ENCODE data around the gene PTPRU. TPM values are rescaled to one million over a fixed set of nuclear protein-coding genes. Genes with fewer than 3 reads are reported as not detected.
A peak's percentile ranks its signal among the peaks of the same experiment; 100 is the strongest.

PTPRU gene
- total RNA-seq, 2 experiments from 2014 or later: 0.56 to 0.74 TPM

GRCh38 chr1:29195881-29196291 is 40.4 kb upstream of the PTPRU start:
- Mint-ChIP-seq H3K27ac (no peak overlapping the region), H3K36me3 (ENCODE audit: low read depth) (peaks cover 23% of the 10 kb centered on the region), H3K4me3 (no peak overlapping the region), H3K4me1 (ENCODE audit: low read depth) (no peaks in the 10 kb centered on the region), H3K9me3 (no peaks in the 10 kb centered on the region), H3K27me3 (no peaks in the 10 kb centered on the region)
- intact Hi-C loops (cut with micrococcal nuclease): no loop called here
- ATAC-seq: no peak
- ChIA-PET CTCF (interaction anchor here (1.2 to 1.4 kb wide), 3 partner anchors 41 to 319 kb away, joined by 3 to 5 read pairs (median 4); no protein-coding TSS in a partner anchor), POLR2A (interaction anchor here (0.5 to 2.5 kb wide), 5 partner anchors 14 to 420 kb away, joined by 3 to 13 read pairs (median 3); partner anchors contain the start of gene SRSF4)
- no peak for DNase-seq
- TF ChIP-seq, protein P1, sequence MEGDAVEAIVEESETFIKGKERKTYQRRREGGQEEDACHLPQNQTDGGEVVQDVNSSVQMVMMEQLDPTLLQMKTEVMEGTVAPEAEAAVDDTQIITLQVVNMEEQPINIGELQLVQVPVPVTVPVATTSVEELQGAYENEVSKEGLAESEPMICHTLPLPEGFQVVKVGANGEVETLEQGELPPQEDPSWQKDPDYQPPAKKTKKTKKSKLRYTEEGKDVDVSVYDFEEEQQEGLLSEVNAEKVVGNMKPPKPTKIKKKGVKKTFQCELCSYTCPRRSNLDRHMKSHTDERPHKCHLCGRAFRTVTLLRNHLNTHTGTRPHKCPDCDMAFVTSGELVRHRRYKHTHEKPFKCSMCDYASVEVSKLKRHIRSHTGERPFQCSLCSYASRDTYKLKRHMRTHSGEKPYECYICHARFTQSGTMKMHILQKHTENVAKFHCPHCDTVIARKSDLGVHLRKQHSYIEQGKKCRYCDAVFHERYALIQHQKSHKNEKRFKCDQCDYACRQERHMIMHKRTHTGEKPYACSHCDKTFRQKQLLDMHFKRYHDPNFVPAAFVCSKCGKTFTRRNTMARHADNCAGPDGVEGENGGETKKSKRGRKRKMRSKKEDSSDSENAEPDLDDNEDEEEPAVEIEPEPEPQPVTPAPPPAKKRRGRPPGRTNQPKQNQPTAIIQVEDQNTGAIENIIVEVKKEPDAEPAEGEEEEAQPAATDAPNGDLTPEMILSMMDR (IDR thresholded peaks at IDR 0.05): no peak

GRCh38 chr1:29196863-29197589 is 39.3 kb upstream of the PTPRU start:
- Mint-ChIP-seq H3K4me3 (no peak overlapping the region), H3K27me3 (no peaks in the 10 kb centered on the region), H3K36me3 (ENCODE audit: low read depth) (peaks cover 33% of the 10 kb centered on the region), H3K27ac (no peak overlapping the region), H3K4me1 (ENCODE audit: low read depth) (peaks cover 8% of the 10 kb centered on the region), H3K9me3 (no peaks in the 10 kb centered on the region)
- CTCF ChIA-PET: interaction anchor here (0.6 to 5.9 kb wide), 14 partner anchors 9 to 412 kb away, joined by 3 to 63 read pairs (median 4); partner anchors contain the start of gene SRSF4
- TF ChIP-seq, protein P1 (IDR thresholded peaks at IDR 0.05): no peak
- intact Hi-C loops (cut with micrococcal nuclease): no loop called here
- ATAC-seq (peak; percentile 10), DNase-seq (no peak)
- POLR2A ChIA-PET: interaction anchor here (0.9 to 2.5 kb wide), 5 partner anchors 16 to 315 kb away, joined by 3 to 13 read pairs (median 3); partner anchors contain the start of gene SRSF4

GRCh38 chr1:29197590-29197924 is 38.8 kb upstream of the PTPRU start:
- DNase-seq: peak; percentile 61
- H3K27ac Mint-ChIP-seq: no peak overlapping the region
- intact Hi-C loops (cut with micrococcal nuclease): no loop called here

GRCh38 chr1:29197993-29198392 is 38.3 kb upstream of the PTPRU start:
- CTCF ChIA-PET: interaction anchor here (1.0 to 5.9 kb wide), 10 partner anchors 12 to 321 kb away, joined by 3 to 63 read pairs (median 6); partner anchors contain the start of gene SRSF4

More at GRCh38 chr1:29197590-29197924, 38.8 kb upstream of the PTPRU start:
- Mint-ChIP-seq H3K4me1 (ENCODE audit: low read depth) (peaks cover 12% of the 10 kb centered on the region), H3K9me3 (no peaks in the 10 kb centered on the region), H3K4me3 (no peak overlapping the region), H3K36me3 (ENCODE audit: low read depth) (peaks cover 37% of the 10 kb centered on the region), H3K27me3 (no peaks in the 10 kb centered on the region)
- ATAC-seq: peak; percentile 94
- ChIA-PET POLR2A (interaction anchor here (0.9 to 2.5 kb wide), 3 partner anchors 16 to 316 kb away, joined by 3 to 13 read pairs (median 3); partner anchors contain the start of gene SRSF4), CTCF (interaction anchor here (0.6 to 5.9 kb wide), 13 partner anchors 8 to 413 kb away, joined by 3 to 63 read pairs (median 4); partner anchors contain the start of gene SRSF4)
- TF ChIP-seq, protein P1 (IDR thresholded peaks at IDR 0.05): peak; percentile 38

More at GRCh38 chr1:29197993-29198392, 38.3 kb upstream of the PTPRU start:
- Mint-ChIP-seq H3K4me3 (no peak overlapping the region), H3K27ac (no peak overlapping the region), H3K4me1 (ENCODE audit: low read depth) (peaks cover 15% of the 10 kb centered on the region), H3K36me3 (ENCODE audit: low read depth) (peaks cover 38% of the 10 kb centered on the region), H3K27me3 (no peaks in the 10 kb centered on the region), H3K9me3 (no peaks in the 10 kb centered on the region)
- POLR2A ChIA-PET: interaction anchor here (0.9 to 2.5 kb wide), 2 partner anchors 16 to 316 kb away, joined by 3 to 13 read pairs; partner anchors contain the start of gene SRSF4
- ATAC-seq: no peak
- intact Hi-C loops (cut with micrococcal nuclease): no loop called here
- DNase-seq: no peak
- TF ChIP-seq, protein P1 (IDR thresholded peaks at IDR 0.05): no peak

Data from activated CD8-positive, alpha-beta T cell treated with anti-CD3 and anti-CD28 coated beads for 36 hours (primary cell).